SK-N-SH treated with all-trans-retinoic acid at 6 μM for 48 hours (cell line): ENCODE results near the gene DNAJB5.

ENCODE experiments used
- ATAC-seq: fragments of 200-7000 bp; cut with Tn5 transposase; 3 replicates; pipeline ENCODE4 v1.9.1; 2020; ENCODE audit warnings: mild to moderate bottlenecking, moderate library complexity
- ARNTL ChIP-seq: fragments of 450-650 bp; formaldehyde crosslinking; IDR thresholded peaks from 2 replicates; pipeline ENCODE4 v1.5.0; 2020; ENCODE audit warnings: low read depth, mild to moderate bottlenecking, moderate library complexity, borderline replicate concordance
- CREB5 ChIP-seq: fragments of 250-450 bp; sonication (Bioruptor Pico); IDR thresholded peaks from 2 replicates; pipeline ENCODE4 v1.5.1; 2020; ENCODE audit warnings: low read depth, mild to moderate bottlenecking, moderate library complexity
- CSRNP3 ChIP-seq: fragments of 250-450 bp; sonication (Bioruptor Pico); IDR thresholded peaks from 2 replicates; pipeline ENCODE4 v1.5.1; 2021; ENCODE audit warnings: mild to moderate bottlenecking, moderate library complexity
- ESRRG ChIP-seq: fragments of 250-450 bp; sonication (Bioruptor Pico); IDR thresholded peaks from 2 replicates; pipeline ENCODE4 v1.6.1; 2021; ENCODE audit warnings: mild to moderate bottlenecking
- GLIS3 ChIP-seq: fragments of 250-450 bp; sonication (Bioruptor Pico); IDR thresholded peaks from 2 replicates; pipeline ENCODE4 v1.5.0; 2020; ENCODE audit warnings: mild to moderate bottlenecking, moderate library complexity
- ISL1 ChIP-seq: fragments of 250-450 bp; sonication (Bioruptor Pico); IDR thresholded peaks from 2 replicates; pipeline ENCODE4 v2.1.2; 2022; ENCODE audit warnings: mild to moderate bottlenecking, moderate library complexity
- OSR1 ChIP-seq: fragments of 250-450 bp; sonication (Bioruptor Pico); IDR thresholded peaks from 2 replicates; pipeline ENCODE4 v1.8.0; 2022; ENCODE audit warnings: moderate library complexity, mild to moderate bottlenecking, inconsistent platforms
- PATZ1 ChIP-seq: fragments of 250-450 bp; sonication (Bioruptor Pico); IDR thresholded peaks from 2 replicates; pipeline ENCODE4 v1.8.0; 2020; ENCODE audit warnings: mild to moderate bottlenecking, moderate library complexity, borderline replicate concordance
- PPARA ChIP-seq: fragments of 250-450 bp; sonication (Bioruptor Pico); IDR thresholded peaks from 2 replicates; pipeline ENCODE4 v1.5.0; 2020; ENCODE audit warnings: mild to moderate bottlenecking, borderline replicate concordance
- RARB ChIP-seq: fragments of 250-450 bp; sonication (Bioruptor Pico); IDR thresholded peaks from 2 replicates; pipeline ENCODE4 v1.8.0; 2021; ENCODE audit warnings: mild to moderate bottlenecking, moderate library complexity
- SNAI2 ChIP-seq: fragments of 250-450 bp; sonication (Bioruptor Pico); IDR thresholded peaks from 2 replicates; pipeline ENCODE4 v1.5.0; 2020; ENCODE audit warnings: mild to moderate bottlenecking, moderate library complexity
- TCF4 ChIP-seq: fragments of 250-450 bp; sonication (Bioruptor Pico); IDR thresholded peaks from 2 replicates; pipeline ENCODE4 v1.8.0; 2021; ENCODE audit warnings: mild to moderate bottlenecking, moderate library complexity, borderline replicate concordance
- TOX ChIP-seq: fragments of 250-450 bp; sonication (Bioruptor Pico); IDR thresholded peaks from 2 replicates; pipeline ENCODE4 v1.8.0; 2021; ENCODE audit warnings: mild to moderate bottlenecking, moderate library complexity, borderline replicate concordance
- TSHZ2 ChIP-seq: fragments of 250-450 bp; sonication (Bioruptor Pico); IDR thresholded peaks from 2 replicates; pipeline ENCODE4 v1.5.0; 2020; ENCODE audit warnings: mild to moderate bottlenecking, moderate library complexity
- ZC3H10 ChIP-seq: fragments of 250-450 bp; sonication (Bioruptor Pico); IDR thresholded peaks from 2 replicates; pipeline ENCODE4 v1.5.1; 2021; ENCODE audit warnings: mild to moderate bottlenecking, moderate library complexity
- ZFP3 ChIP-seq: fragments of 250-450 bp; sonication (Bioruptor Pico); IDR thresholded peaks from 2 replicates; pipeline ENCODE4 v1.5.0; 2020; ENCODE audit warnings: mild to moderate bottlenecking, moderate library complexity
- ZFP30 ChIP-seq: fragments of 450-650 bp; formaldehyde crosslinking; IDR thresholded peaks from 2 replicates; pipeline ENCODE4 v1.5.0; 2022; ENCODE audit warnings: mild to moderate bottlenecking, moderate library complexity
- ZNF565 ChIP-seq: fragments of 450-650 bp; formaldehyde crosslinking; conservative IDR thresholded peaks from 2 replicates; pipeline ENCODE4 v1.5.0; 2020; ENCODE audit warnings: low read depth, mild to moderate bottlenecking, moderate library complexity
- ZNF70 ChIP-seq: fragments of 450-650 bp; formaldehyde crosslinking; IDR thresholded peaks from 2 replicates; pipeline ENCODE4 v1.5.0; 2020; ENCODE audit warnings: mild to moderate bottlenecking, moderate library complexity
- ZNF8 ChIP-seq: fragments of 450-650 bp; formaldehyde crosslinking; IDR thresholded peaks from 2 replicates; pipeline ENCODE4 v1.5.0; 2020; ENCODE audit warnings: mild to moderate bottlenecking, moderate library complexity

Gene DNAJB5

GRCh38 chr9:35000535-35001284 lies 11.2 kb downstream of the DNAJB5 start:
- no peak for ATAC-seq
- TF ChIP-seq ARNTL (CRISPR knock-in tag) (no peak), TOX (no peak), ZNF8 (no peak), PPARA (CRISPR knock-in tag) (no peak), ZNF565 (CRISPR knock-in tag) (no peak)

GRCh38 chr9:35001285-35001677 lies 11.7 kb downstream of the DNAJB5 start:
- TF ChIP-seq TSHZ2 (CRISPR knock-in tag) (no peak), ZNF70 (CRISPR knock-in tag) (no peak), RARB (CRISPR knock-in tag) (no peak), CREB5 (no peak), TCF4 (CRISPR knock-in tag) (no peak), ZFP3 (no peak), TOX (no peak), ZFP30 (CRISPR knock-in tag) (no peak), ZNF8 (no peak), PATZ1 (CRISPR knock-in tag) (no peak), ESRRG (no peak), OSR1 (CRISPR knock-in tag) (no peak)
- no peak for ATAC-seq

GRCh38 chr9:35001803-35002502 lies 12.4 kb downstream of the DNAJB5 start:
- TF ChIP-seq ZFP30 (CRISPR knock-in tag) (no peak), OSR1 (CRISPR knock-in tag) (no peak), ZC3H10 (CRISPR knock-in tag) (no peak), SNAI2 (CRISPR knock-in tag) (no peak), ZNF70 (CRISPR knock-in tag) (no peak), ISL1 (CRISPR knock-in tag) (no peak), GLIS3 (no peak), CSRNP3 (CRISPR knock-in tag) (no peak), PATZ1 (CRISPR knock-in tag) (no peak)
- ATAC-seq, result no peak
